PC-3 (cell line): ENCODE measurements around the gene TMEM242.

Experiments used
- EZH2 ChIP-seq: fragments of 300-600 bp; sonication (generic); IDR thresholded peaks from one replicate; pipeline ENCODE4 v1.6.1; 2017; ENCODE audit warnings: antibody characterized with exemption, mild to moderate bottlenecking, low read length; ENCODE audit not compliant: unreplicated experiment
- EZH2phosphoT487 ChIP-seq: fragments of 300-600 bp; sonication (generic); IDR thresholded peaks from 2 replicates; pipeline ENCODE4 v1.6.1; 2018; ENCODE audit warnings: mild to moderate bottlenecking, antibody characterized with exemption, low read length, borderline replicate concordance
- TF ChIP-seq, protein P1 (sequence below): fragments of 300-600 bp; sonication (generic); conservative IDR thresholded peaks from 2 replicates; pipeline ENCODE4 v1.5.1; 2017; ENCODE audit warnings: antibody characterized with exemption, low read depth, mild to moderate bottlenecking, low read length

DNA sequence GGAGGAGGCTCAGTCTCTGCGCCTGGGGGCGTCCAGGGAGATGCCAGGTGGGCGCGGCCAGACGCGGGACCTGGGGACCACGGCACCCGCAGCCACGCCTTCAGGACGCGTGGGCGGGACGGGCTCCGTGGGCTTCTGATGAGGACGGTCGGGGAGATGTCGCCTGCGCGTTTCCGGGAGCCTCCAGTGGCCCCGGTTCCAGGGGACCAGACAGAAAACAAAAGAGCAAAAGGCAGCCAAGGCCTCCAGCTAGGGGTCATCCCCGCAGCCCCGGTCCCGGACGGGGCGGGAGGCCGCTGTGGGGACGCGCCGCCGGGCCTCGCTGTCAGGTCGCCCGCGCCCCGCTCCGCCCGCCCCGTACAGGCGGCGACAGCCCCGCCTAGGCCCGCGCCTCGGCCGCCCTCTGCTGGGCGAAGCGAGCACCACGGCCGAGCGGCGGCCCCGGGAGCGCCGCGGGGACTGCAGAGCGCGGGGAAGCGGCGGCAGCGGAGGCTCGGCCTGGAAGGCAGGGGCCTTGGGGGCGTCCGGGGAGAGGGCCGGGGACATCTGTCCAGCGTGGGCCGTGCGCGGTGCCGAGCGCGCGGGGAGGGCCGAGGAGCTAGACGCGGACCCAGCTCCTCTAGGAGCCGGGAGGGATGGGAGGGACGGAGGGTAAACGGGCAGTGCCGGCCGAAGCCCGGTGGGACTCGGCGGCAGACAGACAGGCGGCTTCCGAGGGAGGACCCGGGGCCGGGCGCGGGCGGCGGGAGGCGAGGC is 48.7 kb downstream of the TMEM242 start:
- TF ChIP-seq, protein P1, sequence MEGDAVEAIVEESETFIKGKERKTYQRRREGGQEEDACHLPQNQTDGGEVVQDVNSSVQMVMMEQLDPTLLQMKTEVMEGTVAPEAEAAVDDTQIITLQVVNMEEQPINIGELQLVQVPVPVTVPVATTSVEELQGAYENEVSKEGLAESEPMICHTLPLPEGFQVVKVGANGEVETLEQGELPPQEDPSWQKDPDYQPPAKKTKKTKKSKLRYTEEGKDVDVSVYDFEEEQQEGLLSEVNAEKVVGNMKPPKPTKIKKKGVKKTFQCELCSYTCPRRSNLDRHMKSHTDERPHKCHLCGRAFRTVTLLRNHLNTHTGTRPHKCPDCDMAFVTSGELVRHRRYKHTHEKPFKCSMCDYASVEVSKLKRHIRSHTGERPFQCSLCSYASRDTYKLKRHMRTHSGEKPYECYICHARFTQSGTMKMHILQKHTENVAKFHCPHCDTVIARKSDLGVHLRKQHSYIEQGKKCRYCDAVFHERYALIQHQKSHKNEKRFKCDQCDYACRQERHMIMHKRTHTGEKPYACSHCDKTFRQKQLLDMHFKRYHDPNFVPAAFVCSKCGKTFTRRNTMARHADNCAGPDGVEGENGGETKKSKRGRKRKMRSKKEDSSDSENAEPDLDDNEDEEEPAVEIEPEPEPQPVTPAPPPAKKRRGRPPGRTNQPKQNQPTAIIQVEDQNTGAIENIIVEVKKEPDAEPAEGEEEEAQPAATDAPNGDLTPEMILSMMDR = peak; percentile 50
- TF ChIP-seq EZH2phosphoT487 = no peak
- no peak for TF ChIP-seq EZH2
